Caki2 (cell line): ENCODE measurements around the gene LGALS4. TPM values are rescaled to one million over a fixed set of nuclear protein-coding genes. Genes with fewer than 3 reads are reported as not detected.
"Not testable (repeated sequence)": the region's sequence is repeated elsewhere in the genome, so short reads cannot be mapped to it uniquely, and the experiment has no call there.

Experiments used
- DNase-seq: peaks from one replicate; pipeline ENCODE4 v3.0.0-alpha.2; 2015; ENCODE audit warnings: low read depth
- in situ Hi-C: cut with HindIII; loops from 2 replicates; pipeline ENCODE4 v1.10.0; 2016; ENCODE audit warnings: low sequenced_read_pairs, low pct_unique_long_range_greater_than_20kb, mixed read lengths
- total RNA-seq: library from RNA; depleted of rRNA; stranded (reverse); fragments of >200 nt; shearing (Covaris generic); gene quantifications from 2 replicates; pipeline ENCODE4 v1.2.3, GENCODE V29; 2014; ENCODE audit warnings: low replicate concordance

LGALS4 gene
- total RNA-seq, 1 experiment from 2014 or later, result not detected

DNA sequence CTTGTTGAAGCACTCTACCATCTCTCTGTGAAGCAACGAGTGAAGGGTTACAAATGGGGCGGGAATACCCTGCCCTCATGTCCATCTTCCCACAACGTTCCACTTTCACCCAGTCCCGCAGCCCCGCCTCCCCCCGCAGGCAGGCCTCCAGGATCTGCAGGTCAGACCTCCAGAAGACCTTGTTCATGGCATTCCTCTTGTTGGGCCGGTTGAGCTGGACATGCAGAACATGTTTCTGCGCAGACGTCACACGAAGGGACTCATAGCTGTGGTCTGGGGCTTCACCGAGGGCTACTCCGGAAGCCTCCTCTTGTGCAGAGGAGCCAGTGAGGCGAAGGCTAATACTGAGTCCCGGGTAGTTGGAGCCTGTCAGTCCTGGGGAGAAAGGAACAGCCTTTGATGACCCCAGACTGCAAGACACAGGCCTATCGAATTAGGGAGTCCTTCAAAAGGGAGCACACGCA is 18.4 kb upstream of the LGALS4 start:
- in situ Hi-C loops, result no loop called here
- DNase-seq, result peak; percentile 95

DNA sequence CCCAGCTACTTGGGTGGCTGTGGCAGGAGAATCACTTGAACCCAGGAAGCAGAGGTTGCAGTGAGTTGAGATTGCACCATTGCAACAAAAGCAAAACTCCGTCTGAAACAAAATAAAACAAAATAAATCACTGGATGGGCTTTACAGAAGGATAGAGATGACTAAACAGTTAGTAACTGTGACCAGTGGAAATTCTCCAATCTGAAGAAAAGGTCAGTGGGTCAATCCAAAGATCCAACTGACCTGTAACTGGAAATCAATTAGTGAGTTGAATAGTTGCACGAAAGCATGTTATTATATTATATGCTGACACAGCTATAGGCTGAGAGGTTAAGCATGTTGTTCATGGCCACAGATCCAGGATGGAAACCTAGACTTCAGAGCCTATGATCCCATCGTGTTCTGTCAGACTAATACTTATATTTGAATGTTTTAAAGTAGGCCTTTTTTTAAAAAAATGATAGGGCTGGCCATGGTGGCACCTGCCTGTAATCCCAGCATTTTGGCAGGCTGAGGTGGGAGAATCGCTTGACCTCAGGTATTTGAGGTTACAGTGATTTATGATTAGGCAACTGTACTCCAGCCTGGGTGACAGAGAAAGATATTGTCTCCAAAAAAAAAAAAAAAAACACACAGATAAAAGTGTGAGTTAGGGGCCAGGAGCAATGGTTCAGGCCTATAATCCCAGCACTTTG is 17.4 kb upstream of the LGALS4 start:
- in situ Hi-C loops, result no loop called here
- peak; percentile 79 for DNase-seq

DNA sequence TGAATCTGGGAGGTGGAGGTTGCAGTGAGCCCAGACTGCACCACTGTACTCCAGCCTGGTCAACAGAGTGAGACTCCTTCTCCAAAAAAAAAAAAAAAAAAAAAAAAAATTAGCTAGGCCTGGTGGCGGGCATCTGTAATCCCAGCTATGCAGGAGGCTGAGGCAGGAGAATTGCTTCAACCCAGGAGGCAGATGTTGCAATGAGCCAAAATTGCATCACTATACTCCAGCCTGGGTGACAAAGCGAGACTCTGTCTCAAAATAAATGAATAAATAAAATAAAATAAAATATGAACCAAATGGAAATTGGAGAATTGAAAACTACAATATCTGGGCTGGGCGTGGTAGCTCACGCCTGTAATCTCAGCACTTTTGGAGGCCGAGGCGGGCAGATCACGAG is 16.5 kb upstream of the LGALS4 start:
- in situ Hi-C loops, DNase-seq: not testable (repeated sequence)

DNA sequence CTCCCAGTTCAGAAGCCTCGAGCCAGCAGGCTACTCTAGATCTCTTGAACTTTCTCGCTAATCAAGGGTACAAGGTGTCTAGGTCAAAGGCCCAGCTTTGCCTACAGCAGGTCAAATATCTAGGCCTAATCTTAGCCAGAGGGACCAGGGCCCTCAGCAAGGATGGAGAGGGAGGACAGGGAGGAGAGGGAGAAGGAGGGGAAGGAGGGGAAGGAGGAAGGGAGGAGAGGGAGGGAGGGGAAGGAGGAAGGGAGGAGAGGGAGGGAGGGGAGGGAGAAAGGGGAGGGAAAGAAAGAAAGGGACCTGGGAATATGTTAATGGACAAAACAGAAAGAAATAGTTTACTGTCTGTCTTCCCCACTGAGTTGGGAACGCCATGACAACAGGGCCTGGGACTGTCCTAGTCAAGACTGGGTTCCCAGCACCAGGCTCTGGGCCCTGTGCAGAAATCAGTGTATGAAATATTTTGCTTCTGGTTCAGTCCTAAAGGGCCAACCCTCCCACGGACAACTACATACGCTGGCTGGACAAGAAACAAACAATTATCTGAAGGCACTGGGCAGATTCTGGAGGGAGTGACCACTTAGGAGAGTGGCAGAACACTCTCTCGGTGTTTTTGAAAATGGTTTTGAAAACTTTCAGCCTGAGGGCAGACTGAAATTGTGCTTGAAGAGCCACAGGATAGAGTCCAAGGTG is 14.3 kb upstream of the LGALS4 start:
- in situ Hi-C loops, result no loop called here
- DNase-seq, result no peak

DNA sequence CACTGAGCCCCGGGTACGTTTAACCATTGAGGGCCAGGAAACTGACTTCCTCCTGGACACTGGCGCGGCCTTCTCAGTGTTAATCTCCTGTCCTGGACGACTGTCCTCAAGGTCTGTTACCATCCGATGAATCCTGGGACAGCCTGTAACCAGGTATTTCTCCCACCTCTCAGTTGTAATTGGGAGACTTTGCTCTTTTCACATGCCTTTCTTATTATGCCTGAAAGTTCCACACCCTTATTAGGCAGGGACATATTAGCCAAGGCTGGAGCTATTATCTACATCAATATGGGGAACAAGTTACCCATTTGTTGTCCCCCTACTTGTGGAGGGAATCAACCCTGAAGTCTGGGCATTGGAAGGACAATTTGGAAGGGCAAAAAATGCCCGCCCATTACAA is 13.2 kb upstream of the LGALS4 start:
- in situ Hi-C loops, DNase-seq: not testable (repeated sequence)

DNA sequence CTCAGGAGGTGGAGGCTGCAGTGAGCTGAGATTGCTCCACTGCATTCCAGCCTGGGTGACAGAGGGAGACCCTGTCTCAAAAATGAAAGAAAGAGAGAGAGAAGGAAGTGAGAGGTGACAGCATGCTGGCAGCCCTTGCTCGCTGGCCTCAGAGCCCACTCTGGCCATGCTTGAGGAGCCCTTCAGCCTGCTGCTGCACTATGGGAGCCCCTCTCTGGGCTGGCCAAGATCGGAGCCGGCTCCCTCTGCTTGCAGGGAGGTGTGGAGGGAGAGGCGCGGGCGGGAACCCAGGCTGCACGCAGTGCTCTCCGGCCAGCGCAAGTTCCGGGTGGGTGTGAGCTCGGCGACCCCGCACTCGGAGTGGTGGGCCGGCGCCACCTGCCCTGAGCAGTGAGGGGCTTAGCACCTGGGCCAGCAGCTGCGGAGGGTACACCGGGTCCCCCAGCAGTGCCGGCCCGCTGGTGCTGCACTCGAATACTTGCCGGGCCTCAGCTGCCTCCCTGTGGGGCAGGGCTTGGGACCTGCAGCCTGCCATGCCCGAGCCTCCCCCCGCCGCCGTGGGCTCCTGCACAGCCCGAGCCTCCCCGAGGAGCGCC is 8.6 kb upstream of the LGALS4 start:
- DNase-seq, in situ Hi-C loops: not testable (repeated sequence)

DNA sequence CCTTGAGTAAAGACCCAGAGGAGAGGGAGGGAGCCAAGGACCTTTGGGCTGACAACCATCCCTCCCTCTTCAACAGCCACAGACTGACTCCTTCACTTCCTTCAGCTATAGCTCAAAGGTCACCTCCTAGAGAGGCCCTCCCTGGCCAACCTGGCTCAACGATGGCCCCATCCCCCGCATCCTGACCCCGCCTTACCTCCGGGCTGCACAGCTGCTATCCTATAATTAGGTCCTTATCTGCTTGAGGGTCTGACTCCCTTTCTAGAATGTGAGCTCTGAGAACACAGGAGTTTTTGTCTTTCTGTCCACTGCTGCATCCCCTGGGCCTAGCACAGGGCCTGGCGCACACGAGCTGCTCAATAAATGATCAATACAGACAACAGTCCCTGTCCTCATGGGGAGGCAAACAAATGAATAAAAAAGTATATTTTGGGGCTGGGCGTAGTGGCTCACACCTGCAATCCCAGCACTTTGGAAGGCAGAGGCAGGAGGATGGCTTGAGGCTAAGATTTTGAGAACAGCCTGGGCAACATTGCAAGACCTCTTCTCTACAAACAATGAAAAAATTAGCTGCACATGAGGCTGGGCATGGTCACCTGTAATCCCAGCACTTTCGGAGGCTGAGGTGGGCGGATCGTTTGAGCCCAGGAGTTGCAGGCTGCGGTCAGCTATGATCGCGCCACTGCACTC is 6.6 kb upstream of the LGALS4 start:
- no peak for DNase-seq
- in situ Hi-C loops, result no loop called here

DNA sequence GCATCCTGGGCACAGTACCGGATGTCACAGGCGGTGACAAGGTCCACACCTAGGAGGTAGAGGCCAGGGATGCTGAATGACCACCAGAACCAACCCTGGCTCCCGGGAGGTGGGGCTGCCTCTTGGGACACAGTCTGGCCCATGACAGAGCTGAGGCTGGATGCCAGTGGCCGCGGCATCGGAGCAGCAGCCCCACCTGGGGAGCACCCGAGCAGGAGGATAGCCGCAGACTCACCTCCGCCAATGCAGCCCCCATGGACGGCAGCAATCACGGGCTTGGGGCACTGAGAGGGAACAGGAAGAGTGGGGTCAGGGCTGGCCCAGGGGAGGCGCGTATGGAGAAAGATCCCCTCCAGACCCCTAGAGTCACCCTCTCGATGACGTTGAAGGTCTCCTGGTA is 4.3 kb upstream of the LGALS4 start:
- in situ Hi-C loops, result no loop called here
- no peak for DNase-seq

DNA sequence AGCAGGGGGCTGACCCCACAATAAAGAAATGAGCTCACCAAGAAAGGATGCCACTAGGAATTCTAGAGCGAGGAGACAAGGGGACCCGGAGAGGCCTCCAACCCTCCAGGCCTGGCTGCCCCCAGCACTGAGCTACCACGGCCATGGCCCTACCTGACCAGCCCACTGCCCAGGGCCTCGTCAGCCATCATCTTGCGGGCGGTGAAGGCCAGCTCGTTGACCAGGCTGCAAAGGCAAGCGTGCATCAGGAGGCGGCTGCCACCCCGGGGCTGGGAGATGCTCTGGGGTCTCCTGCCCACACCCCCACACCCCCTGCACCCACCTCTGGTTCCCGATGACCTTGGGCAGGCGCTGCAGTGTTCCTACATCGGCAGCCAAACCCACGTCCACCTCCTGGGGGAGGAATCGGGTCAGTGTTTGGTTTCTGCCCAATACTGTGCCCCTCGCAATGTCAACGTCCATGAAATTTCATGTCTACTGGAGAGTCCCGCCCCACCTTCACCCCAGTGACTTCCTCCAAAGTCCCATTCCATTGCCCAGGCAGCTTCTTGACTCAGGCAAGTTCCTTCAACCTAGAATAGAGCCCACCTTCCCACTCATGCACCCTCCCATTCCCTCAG is 3.5 kb upstream of the LGALS4 start:
- in situ Hi-C loops, result no loop called here
- DNase-seq, result no peak

DNA sequence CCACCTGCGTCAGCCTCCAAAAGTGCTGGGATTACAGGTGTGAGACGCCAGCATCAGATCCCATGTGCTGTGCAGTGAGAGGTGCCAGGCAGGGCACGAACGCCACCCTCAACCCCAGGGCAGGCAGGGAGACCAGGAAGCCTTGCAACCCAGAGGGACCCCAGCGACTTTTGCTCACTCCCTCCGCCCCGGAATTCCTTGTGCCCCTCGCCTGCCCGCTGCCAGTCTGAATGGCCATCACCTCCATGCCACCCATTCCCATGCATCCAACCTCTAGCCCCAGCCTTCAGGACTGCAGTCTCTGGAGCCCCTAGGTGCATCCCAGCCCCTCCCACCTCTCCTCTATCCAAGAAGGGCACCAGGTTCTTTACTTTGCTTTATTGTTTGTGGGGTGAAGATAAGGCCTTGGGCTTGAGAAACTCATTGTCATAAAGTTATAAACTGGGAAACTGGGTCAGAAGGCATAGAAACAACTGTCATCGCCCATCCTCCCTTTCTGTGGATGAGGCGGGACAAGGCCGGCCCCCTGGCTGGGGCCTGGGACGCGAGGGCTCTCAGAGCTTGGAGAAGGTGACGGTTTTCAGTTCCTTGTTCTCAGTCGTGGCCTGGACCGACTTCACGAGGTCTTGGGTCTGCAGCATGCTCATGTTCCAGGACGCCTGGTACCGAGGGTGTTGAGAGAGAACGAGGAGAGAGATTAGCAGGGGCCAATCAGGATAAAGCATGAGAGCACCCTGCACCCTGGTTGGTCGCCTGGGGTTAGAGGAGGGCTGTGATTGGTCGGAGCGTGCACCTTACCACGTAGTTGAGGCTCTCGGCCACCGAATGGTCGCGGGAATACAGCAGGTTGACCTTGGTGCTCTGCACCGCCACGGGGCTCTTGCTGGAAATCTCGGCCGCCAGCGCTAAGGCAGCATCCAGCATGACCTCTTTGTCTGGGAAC is 2.6 kb upstream of the LGALS4 start:
- in situ Hi-C loops, result no loop called here
- no peak for DNase-seq

DNA sequence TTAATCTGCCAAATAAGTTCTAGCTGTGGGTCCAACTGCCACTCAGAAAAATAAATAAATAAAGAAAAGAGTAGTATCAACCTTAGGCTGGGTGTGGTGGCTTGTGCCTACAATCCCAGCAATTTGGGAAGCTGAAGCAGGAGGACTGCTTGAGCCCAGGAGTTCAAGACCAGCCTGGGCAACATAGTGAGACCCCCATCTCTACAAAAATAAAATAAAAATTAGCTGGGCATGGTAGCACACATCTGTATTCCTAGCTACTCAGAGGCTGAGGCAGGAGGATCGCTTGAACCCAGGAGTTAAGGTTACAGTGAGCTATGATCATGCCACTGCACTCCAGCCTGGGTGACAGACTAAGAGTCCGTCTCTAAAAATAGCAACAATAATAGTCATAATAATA is 1.2 kb upstream of the LGALS4 start:
- DNase-seq, in situ Hi-C loops: not testable (repeated sequence)

DNA sequence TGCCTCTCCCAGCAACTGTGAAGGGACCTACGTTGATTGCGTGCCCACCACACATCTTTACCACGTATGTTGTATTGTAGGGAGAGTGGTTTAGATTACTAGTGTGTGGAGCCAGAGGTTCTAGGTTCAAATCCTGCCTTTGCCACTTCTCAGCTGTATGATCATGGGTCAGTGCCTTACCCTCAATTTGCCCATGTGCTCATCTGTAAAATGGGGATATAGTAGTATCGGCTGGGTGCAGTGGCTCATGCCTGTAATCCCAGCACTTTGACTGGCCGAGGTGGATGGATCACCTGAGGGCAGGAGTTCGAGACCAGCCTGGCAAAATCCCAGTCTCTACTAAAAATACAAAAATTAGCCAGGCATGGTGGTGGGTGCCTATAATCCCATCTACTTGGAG is 578 bp upstream of the LGALS4 start:
- in situ Hi-C loops, result no loop called here
- DNase-seq, result no peak

DNA sequence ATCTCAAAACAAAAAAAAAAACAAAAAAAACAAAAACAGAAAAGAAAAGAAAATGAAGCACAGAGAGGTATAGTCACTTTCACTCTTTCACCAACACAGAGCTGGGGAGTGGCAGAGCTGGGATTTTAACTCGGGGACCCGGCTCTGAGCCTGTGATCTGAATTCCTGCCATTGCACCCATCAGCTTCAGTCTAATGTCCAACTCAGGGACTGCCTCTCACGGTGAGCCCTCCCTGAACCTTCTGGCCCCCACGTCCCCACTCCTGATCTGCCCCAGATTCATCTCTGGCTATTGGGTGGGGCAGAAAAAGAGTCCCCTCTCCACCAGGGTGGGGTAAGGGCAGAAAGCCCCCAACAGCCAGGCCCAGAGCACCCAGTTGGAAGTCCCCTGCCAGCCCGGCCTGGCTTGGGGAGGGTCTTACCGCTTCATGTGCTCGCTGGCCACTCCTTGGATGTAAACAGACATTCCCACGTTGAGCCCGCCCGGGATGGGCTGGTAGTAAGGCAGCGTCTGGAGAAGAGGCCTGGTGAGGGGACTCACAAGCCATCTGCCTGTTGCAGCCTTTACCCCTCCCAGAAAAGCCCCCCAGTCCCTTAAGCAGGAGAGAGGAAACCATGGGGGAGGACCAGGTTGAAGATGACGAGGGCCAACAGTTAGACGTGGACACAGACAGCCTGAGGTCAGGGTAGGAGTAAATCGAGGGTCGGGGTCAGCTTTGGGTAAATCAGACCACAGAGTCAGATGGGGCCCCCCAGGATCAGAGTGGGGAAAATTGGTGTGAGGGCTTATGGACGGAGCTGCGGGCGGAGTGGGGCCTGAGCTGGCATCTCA is 520 bp downstream of the LGALS4 start:
- in situ Hi-C loops, result no loop called here

DNA sequence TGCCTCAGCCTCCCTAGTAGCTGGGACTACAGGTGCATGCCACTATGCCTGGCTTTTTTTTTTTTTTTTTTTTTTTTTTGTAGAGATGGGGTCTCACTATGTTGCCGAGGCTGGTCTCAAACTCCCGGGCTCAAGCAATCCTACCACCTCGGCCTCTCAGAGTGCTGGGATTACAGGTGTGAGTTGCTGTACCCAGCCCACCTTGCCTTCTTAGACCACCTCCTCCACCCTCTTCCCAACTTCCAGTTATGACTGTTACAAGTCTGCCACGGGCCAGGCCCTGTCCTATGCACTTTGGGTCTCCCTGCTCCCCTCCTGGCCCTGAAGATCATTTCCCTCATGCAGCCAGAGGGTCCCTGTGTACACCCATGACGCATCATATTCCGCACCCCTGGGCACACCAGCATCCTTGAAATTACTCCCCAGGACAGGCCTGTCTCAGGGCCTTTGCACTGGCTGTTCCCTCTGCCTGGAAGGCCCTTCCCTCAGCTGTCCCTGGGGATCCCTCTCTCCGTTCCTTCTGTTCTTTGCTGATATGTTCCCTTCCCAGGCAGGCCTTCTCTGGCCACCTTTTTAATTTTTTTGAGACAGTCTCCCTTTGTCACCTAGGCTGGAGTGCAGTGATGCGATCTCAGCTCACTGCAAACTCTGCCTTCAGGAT is 3.0 kb downstream of the LGALS4 start:
- in situ Hi-C loops, result no loop called here
- DNase-seq, result no peak

More for the DNA sequence above, 520 bp downstream of the LGALS4 start:
- no peak for DNase-seq

DNA sequence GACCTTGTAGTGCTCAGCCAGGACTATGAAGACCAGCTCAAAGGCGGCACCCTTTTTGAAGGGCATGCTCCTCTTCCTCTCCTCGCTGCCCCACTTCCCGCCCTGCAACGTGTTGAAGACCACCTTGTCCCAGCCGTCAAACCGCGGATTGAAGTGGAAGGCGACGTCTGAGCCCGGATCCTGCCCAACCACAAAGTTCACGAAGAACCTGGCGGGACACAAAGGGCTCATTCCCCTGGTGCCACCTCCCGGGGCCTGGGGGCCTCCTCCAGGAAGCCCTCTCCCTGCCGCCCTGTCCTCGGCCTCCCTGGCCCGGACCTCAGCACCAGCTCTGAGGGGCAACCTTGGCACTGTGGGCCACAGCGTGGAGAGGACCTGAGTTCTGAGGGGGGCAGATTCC is 4.0 kb downstream of the LGALS4 start:
- DNase-seq, result no peak
- in situ Hi-C loops, result no loop called here

DNA sequence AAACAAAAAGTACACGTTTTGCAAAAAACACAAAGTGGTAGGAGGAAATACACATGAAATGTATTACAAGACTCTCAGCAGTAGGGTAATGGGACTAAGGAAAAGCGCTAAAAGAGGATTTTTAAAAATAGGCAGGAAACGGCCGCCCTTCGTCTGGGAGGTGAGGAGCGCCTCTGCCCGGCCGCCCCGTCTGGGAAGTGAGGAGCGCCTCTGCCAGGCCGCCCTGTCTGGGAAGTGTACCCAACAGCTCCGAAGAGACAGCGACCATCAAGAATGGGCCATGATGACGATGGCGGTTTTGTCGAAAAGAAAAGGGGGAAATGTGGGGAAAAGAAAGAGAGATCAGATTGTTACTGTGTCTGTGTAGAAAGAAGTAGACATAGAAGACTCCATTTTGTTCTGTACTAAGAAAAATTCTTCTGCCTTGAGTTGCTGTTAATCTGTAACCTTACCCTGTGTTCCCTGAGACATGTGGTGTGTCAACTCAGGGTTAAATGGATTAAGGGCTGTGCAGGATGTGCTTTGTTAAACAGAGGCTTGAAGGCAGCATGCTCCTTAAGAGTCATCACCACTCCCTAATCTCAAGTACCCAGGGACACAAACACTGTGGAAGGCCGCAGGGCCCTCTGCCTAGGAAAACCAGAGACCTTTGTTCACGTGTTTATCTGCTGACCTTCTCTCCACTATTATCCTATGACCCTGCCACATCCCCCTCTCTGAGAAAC is 5.2 kb downstream of the LGALS4 start:
- in situ Hi-C loops, result not testable (repeated sequence)
- peak; percentile 68 for DNase-seq
